Cardiac muscle cell (in vitro differentiated cells and primary cell): ENCODE results near the gene KRT14. TPM values are rescaled to one million over a fixed set of nuclear protein-coding genes. Genes with fewer than 3 reads are reported as not detected.

Source experiments
- DNase-seq, 2 donors: peaks; one replicate each; pipeline versions ENCODE4 v3.0.0 to v3.0.0-alpha.2; 2010 to 2017; ENCODE audit warnings: low read depth in 1 of 2, low spot score in 1 of 2
- H3K27ac ChIP-seq: fragments of 200-600 bp; sonication (generic); 2 replicates; pipeline ENCODE4 v1.5.1; 2016
- H3K27me3 ChIP-seq: fragments of 200-600 bp; sonication (generic); 2 replicates; pipeline ENCODE4 v1.6.0; 2016; ENCODE audit warnings: control low read depth
- H3K36me3 ChIP-seq: fragments of 200-600 bp; sonication (generic); 2 replicates; pipeline ENCODE4 v1.5.1; 2016; ENCODE audit warnings: control low read depth
- H3K4me1 ChIP-seq: fragments of 200-600 bp; sonication (generic); 2 replicates; pipeline ENCODE4 v1.8.1; 2017; ENCODE audit warnings: low read depth, mild to moderate bottlenecking, mixed run types
- H3K4me3 ChIP-seq: fragments of 200-600 bp; sonication (generic); 2 replicates; pipeline ENCODE4 v1.5.1; 2016; ENCODE audit warnings: mild to moderate bottlenecking
- H3K9me3 ChIP-seq: fragments of 200-600 bp; sonication (generic); 2 replicates; pipeline ENCODE4 v1.5.1; 2017; ENCODE audit warnings: low read depth, mild to moderate bottlenecking, control low read depth
- polyA plus RNA-seq: library from polyadenylated mRNA; unstranded; fragments of >200 nt; fragmentation: Nextera tagmentation; extraction: Ambion mirVana; gene quantifications from 2 replicates; pipeline ENCODE4 v1.2.1, GENCODE V29; 2016
- total RNA-seq: library from RNA; depleted of rRNA; stranded (reverse); fragments of >200 nt; gene quantifications from 2 replicates; pipeline ENCODE4 v1.2.3, GENCODE V29; 2016
- TF ChIP-seq, protein P1 (sequence below): IDR thresholded peaks from 2 replicates; pipeline ENCODE4 v1.5.1; 2012; ENCODE audit warnings: low read depth, mild to moderate bottlenecking, low read length

Gene KRT14
- total and polyA plus RNA-seq, 2 experiments from 2014 or later = 0.20 TPM; not detected in 1

DNA sequence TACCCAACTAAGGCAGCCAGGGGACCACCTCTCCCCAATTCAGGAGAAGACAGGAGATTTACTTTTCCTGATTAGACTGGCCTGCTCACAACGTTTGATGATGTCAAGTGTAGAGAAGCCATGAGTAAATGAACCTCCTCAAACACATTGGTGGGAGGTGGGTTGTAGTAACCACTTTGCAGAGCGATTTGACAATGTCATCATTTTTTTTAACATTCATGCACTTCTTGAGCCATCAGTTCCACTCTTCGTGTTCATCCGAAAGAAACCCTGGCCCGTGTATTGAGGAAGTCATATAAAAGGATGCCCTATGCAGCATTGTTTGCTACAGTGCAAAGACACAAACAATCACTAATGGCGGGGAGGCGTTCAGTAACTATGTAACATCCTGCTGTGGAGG is 53.1 kb downstream of the KRT14 start:
- no peak for DNase-seq
- TF ChIP-seq, protein P1, sequence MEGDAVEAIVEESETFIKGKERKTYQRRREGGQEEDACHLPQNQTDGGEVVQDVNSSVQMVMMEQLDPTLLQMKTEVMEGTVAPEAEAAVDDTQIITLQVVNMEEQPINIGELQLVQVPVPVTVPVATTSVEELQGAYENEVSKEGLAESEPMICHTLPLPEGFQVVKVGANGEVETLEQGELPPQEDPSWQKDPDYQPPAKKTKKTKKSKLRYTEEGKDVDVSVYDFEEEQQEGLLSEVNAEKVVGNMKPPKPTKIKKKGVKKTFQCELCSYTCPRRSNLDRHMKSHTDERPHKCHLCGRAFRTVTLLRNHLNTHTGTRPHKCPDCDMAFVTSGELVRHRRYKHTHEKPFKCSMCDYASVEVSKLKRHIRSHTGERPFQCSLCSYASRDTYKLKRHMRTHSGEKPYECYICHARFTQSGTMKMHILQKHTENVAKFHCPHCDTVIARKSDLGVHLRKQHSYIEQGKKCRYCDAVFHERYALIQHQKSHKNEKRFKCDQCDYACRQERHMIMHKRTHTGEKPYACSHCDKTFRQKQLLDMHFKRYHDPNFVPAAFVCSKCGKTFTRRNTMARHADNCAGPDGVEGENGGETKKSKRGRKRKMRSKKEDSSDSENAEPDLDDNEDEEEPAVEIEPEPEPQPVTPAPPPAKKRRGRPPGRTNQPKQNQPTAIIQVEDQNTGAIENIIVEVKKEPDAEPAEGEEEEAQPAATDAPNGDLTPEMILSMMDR = no peak
- H3K27ac ChIP-seq = no peak overlapping the region
- peaks cover 37% of the 10 kb centered on the region for H3K4me1 ChIP-seq
- no peaks in the 10 kb centered on the region for H3K36me3 ChIP-seq
- H3K9me3 ChIP-seq = no peaks in the 10 kb centered on the region
- no peak overlapping the region for H3K4me3 ChIP-seq
- H3K27me3 ChIP-seq = no peaks in the 10 kb centered on the region

DNA sequence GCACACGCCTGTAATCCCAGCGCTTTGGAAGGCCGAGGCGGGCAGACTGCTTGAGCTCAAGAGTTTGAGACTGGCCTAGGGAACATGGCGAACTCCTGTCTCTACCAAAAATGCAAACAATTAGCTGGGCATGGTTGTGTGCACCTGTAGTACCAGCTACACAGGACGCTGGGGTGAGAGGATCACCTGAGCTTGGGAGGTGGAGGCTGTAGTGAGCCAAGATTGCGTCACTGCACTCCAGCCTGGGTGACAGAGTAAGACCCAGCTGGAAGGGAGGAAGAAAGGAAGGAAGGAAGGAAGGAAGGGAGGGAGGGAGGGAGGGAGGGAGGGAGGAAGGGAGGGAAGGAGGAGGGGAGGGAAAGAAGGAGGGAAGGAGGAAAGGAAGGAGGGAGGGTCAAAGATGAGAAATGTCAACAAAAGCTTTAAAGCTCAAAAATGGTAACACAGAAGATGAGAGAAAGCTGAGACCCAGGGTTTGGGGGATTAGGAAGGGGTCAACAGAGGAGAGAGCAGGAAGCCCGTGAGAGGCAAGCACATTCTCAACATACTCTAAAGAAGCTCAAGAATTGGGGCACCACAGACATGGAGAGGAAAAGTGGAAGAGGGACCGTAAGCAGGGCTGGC is 53.6 kb downstream of the KRT14 start:
- Histone ChIP-seq H3K9me3 (no peaks in the 10 kb centered on the region), H3K27ac (no peak overlapping the region), H3K27me3 (no peaks in the 10 kb centered on the region), H3K4me1 (peaks cover 37% of the 10 kb centered on the region), H3K36me3 (no peaks in the 10 kb centered on the region), H3K4me3 (no peak overlapping the region)
- TF ChIP-seq, protein P1 = no peak
- DNase-seq = no peak

Other genes starting within 250 kb of the KRT14 start
- not detected in 2 replicates for gene KRT33A, start 236.1 kb downstream of the KRT14 start, total RNA-seq
- gene KRT33A, start 236.1 kb downstream of the KRT14 start, polyA plus RNA-seq = not detected in 2 replicates
- gene KRT33B, start 217.1 kb downstream of the KRT14 start, total RNA-seq = not detected in 2 replicates
- gene KRT33B, start 217.1 kb downstream of the KRT14 start, polyA plus RNA-seq = not detected in 2 replicates
- gene KRT34, start 204.6 kb downstream of the KRT14 start, total RNA-seq = not detected in 2 replicates
- not detected in 2 replicates for gene KRT34, start 204.6 kb downstream of the KRT14 start, polyA plus RNA-seq
- not detected in 2 replicates for gene KRT31, start 189.3 kb downstream of the KRT14 start, total RNA-seq
- not detected in 2 replicates for gene KRT31, start 189.3 kb downstream of the KRT14 start, polyA plus RNA-seq
- gene KRT37, start 162.3 kb downstream of the KRT14 start, total RNA-seq = not detected in 2 replicates
- not detected in 2 replicates for gene KRT37, start 162.3 kb downstream of the KRT14 start, polyA plus RNA-seq
- gene KRT38, start 145.9 kb downstream of the KRT14 start, total RNA-seq = not detected in 2 replicates
- not detected in 2 replicates for gene KRT38, start 145.9 kb downstream of the KRT14 start, polyA plus RNA-seq
- gene KRT32, start 119.5 kb downstream of the KRT14 start, total RNA-seq = not detected in 2 replicates
- gene KRT32, start 119.5 kb downstream of the KRT14 start, polyA plus RNA-seq = not detected in 2 replicates
- gene KRT35, start 105.7 kb downstream of the KRT14 start, total RNA-seq = not detected in 2 replicates
- not detected in 2 replicates for gene KRT35, start 105.7 kb downstream of the KRT14 start, polyA plus RNA-seq
- gene KRT36, start 97.0 kb downstream of the KRT14 start, total RNA-seq = not detected in 2 replicates
- gene KRT36, start 97.0 kb downstream of the KRT14 start, polyA plus RNA-seq = not detected in 2 replicates
- not detected in 2 replicates for gene KRT13, start 81.3 kb downstream of the KRT14 start, total RNA-seq
- gene KRT13, start 81.3 kb downstream of the KRT14 start, polyA plus RNA-seq = not detected in 2 replicates
- 0.09 and 0.28 TPM in 2 replicates for gene KRT15, start 68.0 kb downstream of the KRT14 start, total RNA-seq
- gene KRT15, start 68.0 kb downstream of the KRT14 start, polyA plus RNA-seq = 0.15 TPM in 1 of 2 replicates, not detected in the other
- 303 and 522 TPM in 2 replicates for gene KRT19, start 58.6 kb downstream of the KRT14 start, total RNA-seq
- gene KRT19, start 58.6 kb downstream of the KRT14 start, polyA plus RNA-seq = 270 and 501 TPM in 2 replicates
- not detected in 2 replicates for gene KRT9, start 14.8 kb downstream of the KRT14 start, total RNA-seq
- gene KRT9, start 14.8 kb downstream of the KRT14 start, polyA plus RNA-seq = not detected in 2 replicates
- gene KRT16, start 25.9 kb upstream of the KRT14 start, total RNA-seq = not detected in 2 replicates
- 0.16 TPM in 1 of 2 replicates, not detected in the other for gene KRT16, start 25.9 kb upstream of the KRT14 start, polyA plus RNA-seq
- not detected in 2 replicates for gene KRT17, start 37.7 kb upstream of the KRT14 start, total RNA-seq
- gene KRT17, start 37.7 kb upstream of the KRT14 start, polyA plus RNA-seq = 1.2 TPM in 1 of 2 replicates, not detected in the other
- gene EIF1, start 102.0 kb upstream of the KRT14 start, total RNA-seq = 153 and 285 TPM in 2 replicates
- gene EIF1, start 102.0 kb upstream of the KRT14 start, polyA plus RNA-seq = 726 and 784 TPM in 2 replicates
- gene GAST, start 125.4 kb upstream of the KRT14 start, total RNA-seq = not detected in 2 replicates
- gene GAST, start 125.4 kb upstream of the KRT14 start, polyA plus RNA-seq = not detected in 2 replicates
- 0.98 and 1.8 TPM in 2 replicates for gene HAP1, start 147.7 kb upstream of the KRT14 start, total RNA-seq
- gene HAP1, start 147.7 kb upstream of the KRT14 start, polyA plus RNA-seq = 0.80 and 2.1 TPM in 2 replicates
- 296 and 359 TPM in 2 replicates for gene JUP, start 199.8 kb upstream of the KRT14 start, total RNA-seq
- 160 and 206 TPM in 2 replicates for gene JUP, start 199.8 kb upstream of the KRT14 start, polyA plus RNA-seq
- gene P3H4, start 225.1 kb upstream of the KRT14 start, total RNA-seq = 118 and 153 TPM in 2 replicates
- 137 and 138 TPM in 2 replicates for gene P3H4, start 225.1 kb upstream of the KRT14 start, polyA plus RNA-seq
- gene FKBP10, start 226.1 kb upstream of the KRT14 start, total RNA-seq = 265 and 336 TPM in 2 replicates
- gene FKBP10, start 226.1 kb upstream of the KRT14 start, polyA plus RNA-seq = 113 and 165 TPM in 2 replicates
- 164 and 190 TPM in 2 replicates for gene NT5C3B, start 249.3 kb upstream of the KRT14 start, total RNA-seq
- gene NT5C3B, start 249.3 kb upstream of the KRT14 start, polyA plus RNA-seq = 221 and 222 TPM in 2 replicates